ENCODE data around the gene KRTAP2-2.
"Not testable (repeated sequence)": the region's sequence is repeated elsewhere in the genome, so short reads cannot be mapped to it uniquely, and the experiment has no call there.

KRTAP2-2 gene

DNA sequence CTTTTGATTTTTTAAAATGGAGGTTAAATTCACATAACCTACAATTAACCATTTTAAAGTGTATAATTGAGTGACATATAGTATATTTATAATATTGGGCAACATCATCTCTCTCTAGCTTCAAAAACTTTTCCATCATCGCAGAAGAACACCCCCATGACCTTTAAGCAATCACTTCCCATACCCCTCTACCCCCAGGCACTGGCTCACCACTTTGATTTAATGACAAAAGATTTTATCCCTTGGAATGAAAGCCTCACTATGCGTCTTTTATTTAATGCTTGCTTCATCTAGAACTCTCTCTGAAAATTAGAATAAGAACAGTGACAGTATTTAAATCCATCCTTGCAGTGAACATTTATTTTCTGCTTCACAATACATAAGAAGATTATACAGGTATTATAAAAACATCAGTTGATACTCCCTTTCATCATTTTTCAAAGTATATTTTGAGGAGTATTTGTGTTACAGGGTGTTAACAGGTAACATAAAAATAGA, 17.1 kb downstream of the KRTAP2-2 start:
- Histone ChIP-seq H3F3A (ENCODE audit: insufficient read depth) (no peaks in the 10 kb centered on the region), H3K27me3 (ENCODE audit: low read length) (0 out of 2 replicates have a peak, but pooled peaks cover 3% of the 10 kb centered on the region), H3K9ac (ENCODE audit: low read length) (no peak overlapping the region), H2AFZ (ENCODE audit: low read depth, low read length, severe bottlenecking) (no peak overlapping the region), H3K9me2 (replicated peaks; ENCODE audit: insufficient read depth, low read length) (no peaks in the 10 kb centered on the region), H3K36me3 (ENCODE audit: low read length) (no peaks in the 10 kb centered on the region), H3K79me2 (ENCODE audit: insufficient read depth, low read length) (no peaks in the 10 kb centered on the region), H4K20me1 (ENCODE audit: low read depth, low read length) (no peaks in the 10 kb centered on the region), H3K9me3 (ENCODE audit: insufficient read depth, low read length) (peaks cover 8% of the 10 kb centered on the region; the same call in 1 of the 2 replicates), H3K27ac (ENCODE audit: low read depth, low read length) (no peak overlapping the region), H3K4me3 (ENCODE audit: insufficient read depth, low read length, poor library complexity, severe bottlenecking) (no peak overlapping the region), H3K4me2 (ENCODE audit: low read depth, low read length, poor library complexity, severe bottlenecking) (no peak overlapping the region)
- no peak for TF ChIP-seq EZH2phosphoT487 (conservative IDR thresholded peaks at IDR 0.05; ENCODE audit: low read length)
- TF ChIP-seq, protein P1, sequence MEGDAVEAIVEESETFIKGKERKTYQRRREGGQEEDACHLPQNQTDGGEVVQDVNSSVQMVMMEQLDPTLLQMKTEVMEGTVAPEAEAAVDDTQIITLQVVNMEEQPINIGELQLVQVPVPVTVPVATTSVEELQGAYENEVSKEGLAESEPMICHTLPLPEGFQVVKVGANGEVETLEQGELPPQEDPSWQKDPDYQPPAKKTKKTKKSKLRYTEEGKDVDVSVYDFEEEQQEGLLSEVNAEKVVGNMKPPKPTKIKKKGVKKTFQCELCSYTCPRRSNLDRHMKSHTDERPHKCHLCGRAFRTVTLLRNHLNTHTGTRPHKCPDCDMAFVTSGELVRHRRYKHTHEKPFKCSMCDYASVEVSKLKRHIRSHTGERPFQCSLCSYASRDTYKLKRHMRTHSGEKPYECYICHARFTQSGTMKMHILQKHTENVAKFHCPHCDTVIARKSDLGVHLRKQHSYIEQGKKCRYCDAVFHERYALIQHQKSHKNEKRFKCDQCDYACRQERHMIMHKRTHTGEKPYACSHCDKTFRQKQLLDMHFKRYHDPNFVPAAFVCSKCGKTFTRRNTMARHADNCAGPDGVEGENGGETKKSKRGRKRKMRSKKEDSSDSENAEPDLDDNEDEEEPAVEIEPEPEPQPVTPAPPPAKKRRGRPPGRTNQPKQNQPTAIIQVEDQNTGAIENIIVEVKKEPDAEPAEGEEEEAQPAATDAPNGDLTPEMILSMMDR (IDR thresholded peaks at IDR 0.05; ENCODE audit: insufficient read depth, low read length, poor library complexity, severe bottlenecking), result no peak

DNA sequence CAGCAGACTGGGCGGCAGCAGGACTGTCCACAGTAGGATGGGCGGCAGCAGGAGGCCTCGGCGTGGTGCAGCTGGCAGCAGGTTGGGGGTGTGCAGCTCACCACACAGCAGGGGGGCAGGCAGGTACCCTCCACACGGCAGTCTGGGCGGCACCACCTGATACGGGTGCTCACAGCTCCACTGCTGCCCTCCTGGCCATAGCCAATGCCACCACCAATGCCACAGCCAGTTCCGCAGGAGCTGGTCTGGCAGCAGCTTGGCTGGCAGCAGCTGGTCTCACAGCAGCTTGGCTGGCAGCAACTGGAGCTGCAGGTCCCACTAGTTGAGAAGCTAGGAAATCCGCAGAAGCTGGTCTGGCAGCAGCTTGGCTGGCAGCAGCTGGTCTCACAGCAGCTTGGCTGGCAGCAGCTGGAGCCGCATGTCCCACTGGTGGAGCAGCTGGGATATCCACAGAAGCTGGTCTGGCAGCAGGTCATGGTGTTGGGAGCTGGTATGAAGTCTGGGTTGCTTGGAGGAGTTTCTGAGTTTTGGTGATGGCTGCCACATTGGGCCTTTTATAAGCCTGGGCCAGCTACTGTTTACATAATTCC, 20.6 kb downstream of the KRTAP2-2 start, which contains the start of gene KRTAP1-3:
KRTAP1-3 (minus strand) TSS at position 529 of the 590 bp plus-strand sequence; CDS start at position 476, 53 bp downstream.
- H3K36me3 ChIP-seq (ENCODE audit: low read length); H3K9me2 ChIP-seq (replicated peaks; ENCODE audit: insufficient read depth, low read length); H4K20me1 ChIP-seq (ENCODE audit: low read depth, low read length); H2AFZ ChIP-seq (ENCODE audit: low read depth, low read length, severe bottlenecking); H3K27me3 ChIP-seq (ENCODE audit: low read length); H3K9me3 ChIP-seq (ENCODE audit: insufficient read depth, low read length); H3K9ac ChIP-seq (ENCODE audit: low read length); H3K4me3 ChIP-seq (ENCODE audit: insufficient read depth, low read length, poor library complexity, severe bottlenecking); H3K4me2 ChIP-seq (ENCODE audit: low read depth, low read length, poor library complexity, severe bottlenecking); H3F3A ChIP-seq (ENCODE audit: insufficient read depth); H3K27ac ChIP-seq (ENCODE audit: low read depth, low read length); H3K79me2 ChIP-seq (ENCODE audit: insufficient read depth, low read length): not testable (repeated sequence)

DNA sequence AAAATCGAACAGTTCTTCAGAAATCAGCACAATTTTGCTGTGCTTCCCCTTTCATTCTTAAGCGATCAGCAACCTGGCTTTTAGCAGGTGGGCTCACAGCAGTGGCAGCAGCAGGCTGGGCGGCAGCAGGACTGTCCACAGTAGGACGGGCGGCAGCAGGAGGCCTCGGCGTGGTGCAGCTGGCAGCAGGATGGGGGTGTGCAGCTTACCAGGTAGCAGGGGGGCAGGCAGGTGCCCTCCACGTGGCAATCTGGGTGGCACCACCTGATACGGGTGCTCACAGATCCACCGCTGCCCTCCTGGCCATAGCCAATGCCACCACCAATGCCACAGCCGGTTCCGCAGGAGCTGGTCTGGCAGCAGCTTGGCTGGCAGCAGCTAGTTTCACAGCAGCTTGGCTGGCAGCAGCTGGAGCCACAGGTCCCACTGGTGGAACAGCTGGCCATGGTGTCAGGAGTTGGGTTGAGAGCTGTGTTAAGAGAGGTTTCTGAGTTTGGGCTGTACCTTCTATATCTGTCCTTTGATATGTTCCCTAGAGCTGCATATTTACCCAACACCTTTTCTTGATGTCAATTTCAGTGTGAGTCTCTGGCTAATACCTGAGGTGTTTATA, 25.3 kb downstream of the KRTAP2-2 start, which contains the start of gene KRTAP1-4:
KRTAP1-4 (minus strand) TSS at position 563 of the 613 bp plus-strand sequence; CDS start at position 446, 117 bp downstream.
- Histone ChIP-seq H3K4me2 (ENCODE audit: low read depth, low read length, poor library complexity, severe bottlenecking) (no peak within 1 kb of the TSS), H3K4me3 (ENCODE audit: insufficient read depth, low read length, poor library complexity, severe bottlenecking) (no peak within 1 kb of the TSS), H2AFZ (ENCODE audit: low read depth, low read length, severe bottlenecking) (no peak within 1 kb of the TSS), H3K27ac (ENCODE audit: low read depth, low read length) (no peak within 1 kb of the TSS), H3K9me2 (replicated peaks; ENCODE audit: insufficient read depth, low read length) (no peaks in the 10 kb centered on the region), H3K36me3 (ENCODE audit: low read length) (no peaks in the 10 kb centered on the region), H3K79me2 (ENCODE audit: insufficient read depth, low read length) (no peaks in the 10 kb centered on the region), H3K27me3 (ENCODE audit: low read length) (no peaks in the 10 kb centered on the region), H4K20me1 (ENCODE audit: low read depth, low read length) (no peaks in the 10 kb centered on the region), H3K9ac (ENCODE audit: low read length) (no peak within 1 kb of the TSS), H3K9me3 (ENCODE audit: insufficient read depth, low read length) (no peaks in the 10 kb centered on the region), H3F3A (ENCODE audit: insufficient read depth) (no peaks in the 10 kb centered on the region)
- TF ChIP-seq, protein P1 (IDR thresholded peaks at IDR 0.05; ENCODE audit: insufficient read depth, low read length, poor library complexity, severe bottlenecking), result no peak
- TF ChIP-seq EZH2phosphoT487 (conservative IDR thresholded peaks at IDR 0.05; ENCODE audit: low read length), result no peak
